Neutrophil (primary cell): Measurements from ENCODE around the gene PRIMPOL.
"Not testable (repeated sequence)": the region's sequence is repeated elsewhere in the genome, so short reads cannot be mapped to it uniquely, and the experiment has no call there.

Experiments used
- H3K27ac ChIP-seq: fragments of 200-600 bp; sonication (generic); 2 replicates; pipeline ENCODE4 v1.5.1; 2016; ENCODE audit warnings: mild to moderate bottlenecking, moderate library complexity
- H3K27me3 ChIP-seq: fragments of 200-600 bp; sonication (generic); 2 replicates; pipeline ENCODE4 v1.6.0; 2016; ENCODE audit warnings: mild to moderate bottlenecking
- H3K36me3 ChIP-seq: fragments of 200-600 bp; sonication (generic); 2 replicates; pipeline ENCODE4 v1.5.1; 2017
- H3K4me1 ChIP-seq, 2 experiments: fragments of 200-600 bp in 1 of 2; sonication (generic) in 1 of 2; 1 replicate in 1 of 2; 2 replicates in 1 of 2; pipeline versions ENCODE4 v1.5.1 to v1.6.1; 2013 to 2016; ENCODE audit warnings: low read depth in 1 of 2, low read length in 1 of 2, mild to moderate bottlenecking in 1 of 2, moderate library complexity in 1 of 2; ENCODE audit not compliant: control insufficient read depth in 1 of 2, insufficient read depth in 1 of 2
- H3K4me3 ChIP-seq, 2 experiments: fragments of 200-600 bp in 1 of 2; sonication (generic) in 1 of 2; 1 replicate in 1 of 2; 2 replicates in 1 of 2; pipeline ENCODE4 v1.5.1; 2013 to 2016; ENCODE audit warnings: low read depth in 1 of 2, low read length in 1 of 2, mild to moderate bottlenecking in 1 of 2, moderate library complexity in 1 of 2
- H3K9me3 ChIP-seq: fragments of 200-600 bp; sonication (generic); 2 replicates; pipeline ENCODE4 v1.5.1; 2016
- CTCF ChIP-seq: fragments of 200-600 bp; sonication (generic); IDR thresholded peaks from 2 replicates; pipeline ENCODE4 v1.5.1; 2016; ENCODE audit warnings: antibody characterized with exemption

The PRIMPOL gene

GRCh38 chr4:184733654-184734524 is 84.4 kb downstream of the PRIMPOL start, which contains the start of gene CENPU:
TSS of gene CENPU (minus strand) at chr4:184734096. CDS start at chr4:184734062, 34 bp downstream.
- Histone ChIP-seq H3K27me3 (no peaks in the 10 kb centered on the region), H3K27ac (peak within 1 kb of the TSS; percentile 64), H3K4me1 (peaks cover 12 to 21% of the 10 kb centered on the region in 2 experiments), H3K9me3 (no peaks in the 10 kb centered on the region), H3K4me3 (peak within 1 kb of the TSS; percentile 83 to 90), H3K36me3 (peaks cover 3% of the 10 kb centered on the region)
- no peak for TF ChIP-seq CTCF

GRCh38 chr4:184734758-184735157 is 85.2 kb downstream of the PRIMPOL start:
- TF ChIP-seq CTCF = no peak
- Histone ChIP-seq H3K4me3 (peak overlapping the region in 1 of 2 experiments; percentile 83), H3K36me3 (peaks cover 3% of the 10 kb centered on the region), H3K4me1 (peaks cover 19 to 30% of the 10 kb centered on the region in 2 experiments), H3K9me3 (no peaks in the 10 kb centered on the region), H3K27me3 (no peaks in the 10 kb centered on the region), H3K27ac (no peak overlapping the region)

GRCh38 chr4:184739575-184739974 is 90.0 kb downstream of the PRIMPOL start:
- H3K27ac ChIP-seq = peak overlapping the region; percentile 32
- H3K27me3 ChIP-seq = not testable (repeated sequence)

GRCh38 chr4:184740980-184741391 is 91.4 kb downstream of the PRIMPOL start:
- no peak for TF ChIP-seq CTCF
- Histone ChIP-seq H3K9me3 (no peaks in the 10 kb centered on the region), H3K36me3 (no peaks in the 10 kb centered on the region), H3K27me3 (no peaks in the 10 kb centered on the region), H3K27ac (no peak overlapping the region), H3K4me3 (no peak overlapping the region), H3K4me1 (peaks cover 24 to 29% of the 10 kb centered on the region in 2 experiments)

More at GRCh38 chr4:184739575-184739974, 90.0 kb downstream of the PRIMPOL start:
- not testable (repeated sequence) for H3K4me3 ChIP-seq, H3K36me3 ChIP-seq, H3K9me3 ChIP-seq
- peaks cover 18 to 22% of the 10 kb centered on the region in 2 experiments for H3K4me1 ChIP-seq

GRCh38 chr4:184741651-184742050 is 92.1 kb downstream of the PRIMPOL start:
- not testable (repeated sequence) for H3K27ac ChIP-seq, H3K9me3 ChIP-seq, H3K36me3 ChIP-seq, H3K27me3 ChIP-seq, H3K4me3 ChIP-seq
- H3K4me1 ChIP-seq = peaks cover 30 to 36% of the 10 kb centered on the region in 2 experiments

- TF ChIP-seq CTCF = no peak
Observed at GRCh38 chr4:184743650-184744049, 94.1 kb downstream of the PRIMPOL start.

More at GRCh38 chr4:184743650-184744049, 94.1 kb downstream of the PRIMPOL start:
- peaks cover 44 to 51% of the 10 kb centered on the region in 2 experiments for H3K4me1 ChIP-seq
- H3K4me3 ChIP-seq = no peak overlapping the region
- H3K36me3 ChIP-seq = no peaks in the 10 kb centered on the region
- no peaks in the 10 kb centered on the region for H3K27me3 ChIP-seq
- no peaks in the 10 kb centered on the region for H3K9me3 ChIP-seq
- H3K27ac ChIP-seq = no peak overlapping the region
